Heart right ventricle (tissue), 16 donors: Measurements from ENCODE around the gene DUSP21. TPM values are rescaled to one million over a fixed set of nuclear protein-coding genes. Genes with fewer than 3 reads are reported as not detected.

Experiments used
- ATAC-seq, 8 donors: fragments of 200-7000 bp; cut with Tn5 transposase; one replicate each; pipeline ENCODE4 v1.9.1; 2020; ENCODE audit warnings: mild to moderate bottlenecking in 8 of 8, moderate library complexity in 8 of 8, moderate number of reproducible peaks in 1 of 8
- DNase-seq, 2 donors: peaks; one replicate each; pipeline ENCODE4 v3.0.0-alpha.2; 2020
- H3K27ac ChIP-seq, 10 donors: fragments of 200-600 bp; sonication (generic) in 2 of 10; one replicate each; pipeline versions ENCODE4 v1.5.0 to v1.8.0; 2020 to 2022; ENCODE audit warnings: mild to moderate bottlenecking in 3 of 10
- H3K27me3 ChIP-seq, 7 donors: fragments of 200-600 bp; one replicate each; pipeline ENCODE4 v1.8.0; 2021 to 2022; ENCODE audit warnings: mild to moderate bottlenecking in 2 of 7
- H3K36me3 ChIP-seq, 9 donors: fragments of 200-600 bp; sonication (generic) in 1 of 9; one replicate each; pipeline versions ENCODE4 v1.5.0 to v1.8.0; 2020 to 2022; ENCODE audit warnings: mild to moderate bottlenecking in 2 of 9
- H3K4me1 ChIP-seq, 9 donors: fragments of 200-600 bp; sonication (generic) in 1 of 9; one replicate each; pipeline versions ENCODE4 v1.5.0 to v1.8.0; 2020 to 2022; ENCODE audit warnings: mild to moderate bottlenecking in 4 of 9
- H3K4me3 ChIP-seq, 10 donors: fragments of 200-600 bp; sonication (generic) in 2 of 10; one replicate each; pipeline versions ENCODE4 v1.5.0 to v1.8.0; 2020 to 2022; ENCODE audit warnings: mild to moderate bottlenecking in 7 of 10, moderate library complexity in 2 of 10
- H3K9me3 ChIP-seq, 11 donors: fragments of 200-600 bp in 10 of 11; sonication (generic) in 2 of 11; one replicate each; pipeline versions ENCODE4 v1.5.0 to v1.8.0; 2013 to 2022; ENCODE audit warnings: mild to moderate bottlenecking in 2 of 11, control low read depth in 1 of 11, moderate library complexity in 1 of 11
- CTCF ChIP-seq, 9 donors: fragments of 200-600 bp; sonication (generic) in 2 of 9; IDR thresholded peaks; one replicate each; pipeline versions ENCODE4 v1.5.0 to v1.8.0; 2021 to 2022; ENCODE audit warnings: antibody characterized with exemption in 9 of 9, mild to moderate bottlenecking in 5 of 9, moderate library complexity in 1 of 9
- WGBS, 2 donors: extraction: QIAGEN DNeasy Blood & Tissue Kit; methylation state at CpG; one replicate each; pipeline ENCODE4 v1.1.7; 2013; ENCODE audit warnings: inconsistent platforms in 1 of 2; 5-methylcytosine and 5-hydroxymethylcytosine counted together
- intact Hi-C, 10 donors: fragments of 100-400 bp; cut with DNase I; formaldehyde crosslinking; loops; one replicate each; pipeline versions ENCODE4 v1.11.1 to v1.14.2; 2022
- polyA plus RNA-seq, 2 donors: library from polyadenylated mRNA; stranded (reverse); fragments of 200-250 nt; gene quantifications; one replicate each; pipeline ENCODE4 v1.2.3, GENCODE V29; 2013
- total RNA-seq, 10 donors: library from RNA; stranded (reverse); fragmentation: NEBNext Ultra II Directional in 3 of 10; extraction: Animal tissue kit (Norgen Biotek cat#: 25700) in 3 of 10; gene quantifications; one replicate each; pipeline versions ENCODE4 v1.2.1 to v1.2.4, GENCODE V29; 2021 to 2023
- donor health status: Arrhythmogenic right ventricular cardiomyopathy.
- donor health status: ischemic (EF 13 %, LVEDD 7.1; RV severe dilation, severe dysfunction).
- donor health status: healthy with polysubstance abuse.
- donor health status: DM: no; HTN: yes; CAD: no.
- donor health status: DM: no; HTN: no; CAD: no.
- donor health status: ischemic (EF 25% LVEDD 6.9; RV normal size, moderate dysfunction).
- donor health status: ischemic (EF 25% LVEDD 5.7; RV mildly dilated, moderate dysfunction).
- donor health status: healthy.
- donor health status: DM: yes; HTN: yes; CAD: no.
- donor health status: Ischemic cardiomyopathy.
- donor health status: ischemic (EF 35%, LVEDD 5.7; RV mildly dilated, moderate dysfunction).
- donor health status: nonischemic (EF 11% LVEDD 7.7; RV severe dilation, severe dysfunction).
- donor health status: DM: yes; HTN: yes; CAD: no.
- donor health status: PGD.
- donor health status: ischemic (EF 29% LVEDD 5.4; RV normal size, mild dysfunction).
- donor health status: nonischemic (EF 23%, LVEDD 6.1; RV moderate dilation, normal function).

DUSP21 gene
- total and polyA plus RNA-seq, 12 donors: not detected

DNA sequence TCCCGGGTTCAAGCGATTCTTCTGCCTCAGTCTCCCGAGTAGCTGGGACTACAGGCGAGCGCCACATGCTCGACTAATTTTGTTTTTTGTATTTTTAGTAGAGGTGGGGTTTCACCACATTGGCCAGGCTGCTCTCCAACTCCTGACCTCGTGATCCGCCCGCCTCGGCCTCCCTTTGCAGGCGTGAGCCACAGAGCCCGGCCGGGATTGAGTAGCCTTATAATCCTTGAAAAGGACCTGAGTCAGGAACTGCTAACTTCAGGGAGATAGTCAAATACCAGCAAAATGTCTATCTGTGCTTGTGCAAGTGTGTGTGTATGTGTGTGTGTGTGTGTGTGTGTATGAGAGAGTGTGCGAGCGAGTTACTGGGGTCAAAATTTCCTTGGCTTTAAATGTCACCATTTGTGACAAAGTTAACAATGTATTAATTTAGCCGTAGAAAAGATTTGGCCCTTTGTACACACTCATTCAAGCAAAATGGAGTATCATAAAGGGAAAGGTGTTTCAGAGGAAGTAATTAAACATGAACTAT is 27.4 kb downstream of the DUSP21 start:
- 44 to 57% methylated on average over 16 of the region's 16 CpGs for WGBS, 2 donors
- peak overlapping the region in 8 of 10 donors; percentile 97 to 100 (median 98) for H3K27ac ChIP-seq
- ATAC-seq (no peak), DNase-seq (peak; percentile 3 to 17)
- intact Hi-C loops: loop anchor here in 7 of 10 donors (5.0 to 10.0 kb wide), 7 partner anchors 84 to 331 kb away; partner anchors contain the start of genes DIPK2B (in 1 of the 7) and FUNDC1 (in 1 of the 7)
- H3K9me3 ChIP-seq: no peaks in the 10 kb centered on the region
- H3K36me3 ChIP-seq: no peaks in the 10 kb centered on the region
- H3K4me1 ChIP-seq: peaks cover 0 to 34% (median 14%) of the 10 kb centered on the region in 9 donors
- no peaks in the 10 kb centered on the region for H3K27me3 ChIP-seq
- TF ChIP-seq CTCF (IDR thresholded peaks at IDR 0.05): no peak
- peak overlapping the region in 8 of 10 donors; percentile 79 to 96 (median 87) for H3K4me3 ChIP-seq

DNA sequence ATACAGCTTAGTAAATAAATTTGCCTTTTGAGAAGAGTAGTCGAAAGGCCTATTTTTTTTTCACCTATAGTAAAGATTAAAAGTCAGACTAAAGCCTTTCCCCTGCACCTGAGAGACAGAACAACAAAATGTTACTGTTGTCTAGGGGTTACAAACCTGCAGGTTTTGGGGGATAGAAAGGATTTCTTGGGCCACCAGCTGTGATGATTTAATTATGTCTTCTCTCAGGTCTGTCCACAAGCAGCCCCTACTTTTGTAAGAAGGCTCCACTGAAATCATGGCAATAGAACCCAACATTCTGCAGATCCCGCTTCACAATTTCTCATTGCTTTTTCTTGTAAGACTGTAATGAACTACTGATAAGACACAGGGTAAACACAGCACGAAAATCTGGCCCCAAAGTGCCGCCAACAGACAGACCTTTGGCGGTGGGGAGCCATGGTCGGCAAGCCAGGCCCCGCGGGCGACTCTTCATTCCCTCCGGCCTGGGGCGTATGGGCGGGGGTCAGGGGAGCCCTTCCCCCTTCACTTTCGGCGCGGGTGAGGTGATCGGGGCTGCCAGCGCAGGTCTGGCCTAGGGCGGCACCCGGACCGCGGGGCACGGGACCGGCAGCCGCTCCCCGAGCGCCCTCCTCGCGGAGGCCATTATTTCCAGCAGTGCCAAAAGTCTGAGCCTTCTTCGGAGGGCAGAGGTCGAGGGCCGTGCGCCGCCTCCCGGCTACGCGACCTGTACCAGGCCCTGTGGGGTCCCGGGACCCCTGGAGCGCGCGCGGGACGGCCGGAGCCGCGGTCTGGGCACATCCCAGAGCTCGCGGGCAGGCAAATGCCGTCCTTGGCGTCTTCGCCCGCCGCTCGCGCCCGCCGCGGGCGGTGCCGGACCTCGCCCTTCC is 28.4 kb downstream of the DUSP21 start:
- Histone ChIP-seq H3K9me3 (no peaks in the 10 kb centered on the region), H3K36me3 (no peaks in the 10 kb centered on the region), H3K27me3 (no peaks in the 10 kb centered on the region), H3K4me1 (peaks cover 0 to 43% (median 22%) of the 10 kb centered on the region in 9 donors), H3K4me3 (peak overlapping the region; percentile 79 to 96 (median 89)), H3K27ac (peak overlapping the region; percentile 93 to 100 (median 97))
- TF ChIP-seq CTCF (IDR thresholded peaks at IDR 0.05): no peak
- intact Hi-C loops: loop anchor here in 7 of 10 donors (2.0 to 10.0 kb wide), 8 partner anchors 83 to 330 kb away; partner anchors contain the start of genes DIPK2B (in 1 of the 7) and FUNDC1 (in 1 of the 7)
- no peak for DNase-seq
- peak in 7 of 8 donors; percentile 13 to 46 (median 22) for ATAC-seq
- WGBS, 2 donors: 0 to 2% methylated on average over 17 to 59 of the region's 60 CpGs

GRCh38 chrX:44872821-44873414 is 29.1 kb downstream of the DUSP21 start, which contains the start of gene KDM6A:
Gene KDM6A (plus strand): TSS chrX:44873188. CDS start chrX:44873552, 364 bp downstream.
- Histone ChIP-seq H3K4me3 (peak within 1 kb of the TSS; percentile 79 to 96 (median 89)), H3K36me3 (no peaks in the 10 kb centered on the region), H3K4me1 (peaks cover 0 to 51% (median 24%) of the 10 kb centered on the region in 9 donors), H3K27me3 (no peaks in the 10 kb centered on the region), H3K9me3 (no peaks in the 10 kb centered on the region), H3K27ac (peak within 1 kb of the TSS; percentile 93 to 100 (median 97))
- ATAC-seq (peak; percentile 92 to 97 (median 96)), DNase-seq (peak; percentile 96 to 97)
- intact Hi-C loops: loop anchor here in 7 of 10 donors (2.0 to 10.0 kb wide), 8 partner anchors 82 to 331 kb away; partner anchors contain the start of genes DIPK2B (in 1 of the 7) and FUNDC1 (in 1 of the 7)
- no peak for TF ChIP-seq CTCF (IDR thresholded peaks at IDR 0.05)
- 1% methylated on average over 14 to 50 of the region's 61 CpGs for WGBS, 2 donors
